ENCODE results near the gene KCNIP4. TPM values are rescaled to one million over a fixed set of nuclear protein-coding genes. Genes with fewer than 3 reads are reported as not detected.

Gene KCNIP4
- total and polyA plus RNA-seq, 8 donors: 0.05 TPM; not detected in 7

GRCh38 chr4:21882051-21882839 lies 66.3 kb downstream of the KCNIP4 start:
- intact Hi-C loops (cut with DNase I): no loop called here
- 44 to 53% methylated on average over 4 of the region's 4 CpGs for WGBS, 2 donors
- ATAC-seq (no peak), FAIRE-seq (no peak), DNase-seq (no peak)
- no peaks in the 10 kb centered on the region for H3K27me3 ChIP-seq
- H3K4me1 ChIP-seq: no peaks in the 10 kb centered on the region
- H3K27ac ChIP-seq: no peak overlapping the region
- H3K36me3 ChIP-seq: no peaks in the 10 kb centered on the region
- no peak overlapping the region for H3K4me3 ChIP-seq
- TF ChIP-seq CTCF (IDR thresholded peaks at IDR 0.05): no peak
- no peaks in the 10 kb centered on the region for H3K9me3 ChIP-seq

DNA sequence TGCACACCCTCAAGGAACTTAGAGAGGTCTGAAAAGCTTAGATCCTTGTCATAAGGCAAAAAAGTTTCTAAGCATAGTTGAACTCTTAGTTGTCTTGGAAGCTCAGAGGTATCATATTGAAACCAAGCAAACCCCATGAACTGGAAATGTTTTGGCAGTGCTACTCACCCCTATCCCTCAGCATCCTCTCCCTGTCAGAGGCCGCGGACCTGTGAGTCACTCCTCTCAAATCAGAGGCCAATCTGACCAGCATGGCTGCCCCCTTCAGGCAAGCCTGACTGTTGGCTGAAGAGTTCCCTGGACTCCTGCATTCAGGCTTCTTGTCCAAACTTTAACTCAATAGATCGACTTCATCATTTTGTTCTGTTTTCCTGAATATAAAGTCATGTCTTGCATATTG lies 69.4 kb downstream of the KCNIP4 start:
- Histone ChIP-seq H3K4me1 (no peaks in the 10 kb centered on the region), H3K4me3 (no peak overlapping the region), H3K27me3 (no peaks in the 10 kb centered on the region), H3K9me3 (no peaks in the 10 kb centered on the region), H3K36me3 (no peaks in the 10 kb centered on the region), H3K27ac (no peak overlapping the region)
- WGBS, 2 donors: 55 to 73% methylated on average over 3 of the region's 3 CpGs
- TF ChIP-seq CTCF (IDR thresholded peaks at IDR 0.05): no peak
- intact Hi-C loops (cut with DNase I): no loop called here
- no peak for FAIRE-seq
- DNase-seq: no peak
- no peak for ATAC-seq

DNA sequence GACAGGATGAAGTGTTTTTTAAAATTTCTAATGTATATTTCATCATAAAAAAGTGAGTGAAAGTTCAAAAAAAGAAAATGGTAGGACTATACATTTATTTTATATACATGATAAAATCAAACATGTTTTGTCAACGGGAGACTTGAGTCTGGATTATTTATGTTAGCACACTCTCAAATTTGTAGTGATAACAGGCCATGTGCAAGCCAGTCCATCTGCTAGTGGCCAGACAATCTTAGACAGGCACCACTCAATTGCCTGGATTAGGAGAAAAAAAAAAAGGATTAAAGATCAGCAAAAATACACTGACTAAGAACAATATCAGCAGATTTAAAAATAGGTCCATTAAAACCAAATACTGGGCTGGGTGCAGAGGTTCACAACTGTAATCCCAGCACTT lies 71.9 kb downstream of the KCNIP4 start:
- Histone ChIP-seq H3K4me1 (no peaks in the 10 kb centered on the region), H3K9me3 (no peaks in the 10 kb centered on the region), H3K27ac (no peak overlapping the region), H3K27me3 (no peaks in the 10 kb centered on the region), H3K36me3 (no peaks in the 10 kb centered on the region), H3K4me3 (no peak overlapping the region)
- ATAC-seq (no peak), FAIRE-seq (no peak), DNase-seq (no peak)
- TF ChIP-seq CTCF (IDR thresholded peaks at IDR 0.05): no peak
- WGBS, 2 donors: 45 to 55% methylated on average over 1 of the region's 1 CpG
- intact Hi-C loops (cut with DNase I): no loop called here

GRCh38 chr4:21873145-21873544 lies 75.4 kb downstream of the KCNIP4 start:
- no peaks in the 10 kb centered on the region for H3K36me3 ChIP-seq
- 38 to 41% methylated on average over 1 of the region's 1 CpG for WGBS, 2 donors
- no peak for ATAC-seq
- no peaks in the 10 kb centered on the region for H3K4me1 ChIP-seq
- no peaks in the 10 kb centered on the region for H3K27me3 ChIP-seq
- no peak for TF ChIP-seq CTCF (IDR thresholded peaks at IDR 0.05)
- intact Hi-C loops (cut with DNase I): no loop called here
- no peak for DNase-seq
- H3K27ac ChIP-seq: no peak overlapping the region
- H3K9me3 ChIP-seq: no peaks in the 10 kb centered on the region
- H3K4me3 ChIP-seq: no peak overlapping the region
- FAIRE-seq: no peak

DNA sequence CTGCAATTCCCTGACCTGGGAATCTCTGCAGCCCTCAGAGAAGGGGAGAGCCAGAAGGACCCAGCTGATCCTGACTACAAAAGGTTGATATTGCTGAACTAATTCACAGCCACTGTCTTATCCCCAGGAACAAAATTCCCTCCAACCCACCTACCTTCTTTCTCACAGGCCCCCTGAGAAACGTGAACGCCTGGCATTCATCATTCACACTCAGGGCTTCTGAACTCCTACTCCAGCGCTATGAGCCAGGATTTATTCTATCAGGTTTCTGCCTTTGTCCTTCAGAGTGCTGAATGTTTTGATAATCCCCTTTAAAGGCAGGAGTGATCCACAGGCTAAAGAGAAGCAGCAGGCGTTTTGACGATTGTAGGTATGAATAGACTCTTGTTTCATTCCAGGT lies 76.5 kb downstream of the KCNIP4 start:
- Histone ChIP-seq H3K4me1 (no peaks in the 10 kb centered on the region), H3K4me3 (no peak overlapping the region), H3K36me3 (no peaks in the 10 kb centered on the region), H3K9me3 (no peaks in the 10 kb centered on the region), H3K27me3 (no peaks in the 10 kb centered on the region), H3K27ac (no peak overlapping the region)
- 36 to 52% methylated on average over 5 of the region's 5 CpGs for WGBS, 2 donors
- no peak for DNase-seq
- no peak for TF ChIP-seq CTCF (IDR thresholded peaks at IDR 0.05)
- no peak for FAIRE-seq
- no peak for ATAC-seq
- intact Hi-C loops (cut with DNase I): no loop called here

Data from pancreas (tissue), 10 donors.